Bronchial smooth muscle cell (primary cell): ENCODE data around the gene FANCB. TPM values are rescaled to one million over a fixed set of nuclear protein-coding genes. Genes with fewer than 3 reads are reported as not detected.

Experiments used
- total RNA-seq: library from RNA; depleted of rRNA; stranded (reverse); fragments of >200 nt; gene quantifications from 2 replicates; pipeline ENCODE4 v1.2.1, GENCODE V29; 2014

The FANCB gene
- 3.2 and 3.3 TPM in 2 replicates for total RNA-seq

GRCh38 chrX:14872851-14873675 is at the start of gene FANCB, which contains the start of gene MOSPD2:
TSS of gene FANCB (minus strand) at chrX:14873069. CDS start at chrX:14865510, 7,559 bp downstream.
TSS of gene MOSPD2 (plus strand) at chrX:14873421. CDS start at chrX:14873529, 108 bp downstream.

Other genes with a start within 250 kb of the FANCB start
- 6.9 and 14.8 TPM in 2 replicates for gene MOSPD2, start 352 bp upstream of the FANCB start, total RNA-seq